ENCODE measurements around the gene ANKRD33B. TPM values are rescaled to one million over a fixed set of nuclear protein-coding genes. Genes with fewer than 3 reads are reported as not detected.

ANKRD33B gene
- total RNA-seq, 4 donors from 2014 or later, result 4.4 to 17.2 (median 5.9) TPM

GRCh38 chr5:10647640-10648039, 83.8 kb downstream of the ANKRD33B start:
- Histone ChIP-seq H3K4me1 (peaks cover 0 to 2% (median 0%) of the 10 kb centered on the region in 3 donors), H3K9me3 (no peaks in the 10 kb centered on the region), H3K4me3 (no peak overlapping the region), H3K36me3 (peaks cover 0 to 6% of the 10 kb centered on the region in 2 donors), H3K27ac (no peak overlapping the region), H3K27me3 (peaks cover 62% of the 10 kb centered on the region)
- TF ChIP-seq CTCF (IDR thresholded peaks at IDR 0.05), result no peak
- TF ChIP-seq EP300 (IDR thresholded peaks at IDR 0.05), result no peak
- TF ChIP-seq POLR2A (IDR thresholded peaks at IDR 0.05), result no peak
- TF ChIP-seq POLR2AphosphoS5 (IDR thresholded peaks at IDR 0.05), result no peak
- 97 to 98% methylated on average over 5 of the region's 5 CpGs for whole genome bisulfite sequencing, 2 donors (ENCODE audit: low coverage in 1 of 2)
- ATAC-seq, result no peak

- Histone ChIP-seq H3K27me3 (peaks cover 53% of the 10 kb centered on the region), H3K9me3 (no peaks in the 10 kb centered on the region), H3K4me1 (peaks cover 0 to 12% (median 4%) of the 10 kb centered on the region in 3 donors), H3K4me3 (no peak overlapping the region), H3K36me3 (peaks cover 0 to 6% of the 10 kb centered on the region in 2 donors), H3K27ac (no peak overlapping the region)
- ATAC-seq, result no peak
- TF ChIP-seq POLR2AphosphoS5 (IDR thresholded peaks at IDR 0.05) (no peak), POLR2A (IDR thresholded peaks at IDR 0.05) (no peak), CTCF (IDR thresholded peaks at IDR 0.05) (no peak), EP300 (IDR thresholded peaks at IDR 0.05) (no peak)
- 86% methylated on average over 5 of the region's 60 CpGs; no CpG with 5 or more reads in 1 of the 2 donors for WGBS, 2 donors (ENCODE audit: low coverage in 1 of 2)
Measured at GRCh38 chr5:10648806-10649665, 85.2 kb downstream of the ANKRD33B start.

DNA sequence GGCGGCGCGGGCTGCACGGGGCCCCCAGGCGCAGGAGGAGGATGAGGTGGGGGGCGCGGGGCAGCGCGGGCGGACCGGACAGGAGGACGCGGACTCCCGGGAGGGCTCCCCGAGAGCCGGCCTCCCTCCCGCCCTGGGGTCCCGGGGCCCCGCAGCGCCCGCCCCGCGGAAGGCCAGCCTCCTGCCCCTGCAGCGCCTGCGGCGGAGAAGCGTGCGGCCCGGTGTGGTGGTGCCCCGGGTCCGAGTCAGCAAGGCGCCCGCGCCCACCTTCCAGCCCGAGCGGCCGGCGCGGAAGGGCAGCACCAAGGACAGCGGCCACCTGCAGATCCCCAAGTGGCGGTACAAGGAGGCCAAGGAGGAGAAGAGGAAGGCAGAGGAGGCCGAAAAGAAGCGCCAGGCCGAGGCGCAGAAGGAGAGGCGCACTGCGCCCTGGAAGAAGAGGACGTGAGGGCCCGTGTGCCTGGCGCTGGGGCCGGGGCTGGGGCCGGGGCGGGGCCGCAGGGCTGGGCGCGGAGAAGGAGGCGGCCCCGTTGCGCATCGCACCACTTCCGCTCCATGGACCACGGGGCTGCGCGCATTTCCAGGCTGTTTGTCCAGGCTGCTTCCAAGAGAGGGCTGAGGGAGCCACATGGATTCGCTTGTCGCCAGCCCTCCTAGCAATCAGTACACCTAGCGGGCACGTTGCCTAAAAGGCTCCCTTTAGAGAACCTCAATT, 86.0 kb downstream of the ANKRD33B start:
- Histone ChIP-seq H3K27ac (no peak overlapping the region), H3K36me3 (peaks cover 0 to 6% of the 10 kb centered on the region in 2 donors), H3K9me3 (no peaks in the 10 kb centered on the region), H3K4me1 (peaks cover 0 to 13% (median 4%) of the 10 kb centered on the region in 3 donors), H3K27me3 (peaks cover 53% of the 10 kb centered on the region), H3K4me3 (no peak overlapping the region)
- TF ChIP-seq CTCF (IDR thresholded peaks at IDR 0.05) (no peak), EP300 (IDR thresholded peaks at IDR 0.05) (no peak), POLR2A (IDR thresholded peaks at IDR 0.05) (no peak), POLR2AphosphoS5 (IDR thresholded peaks at IDR 0.05) (no peak)
- ATAC-seq, result no peak
- WGBS, 2 donors (ENCODE audit: low coverage in 1 of 2), result 63% methylated on average over 7 of the region's 68 CpGs; no CpG with 5 or more reads in 1 of the 2 donors

GRCh38 chr5:10652151-10652550, 88.3 kb downstream of the ANKRD33B start:
- Histone ChIP-seq H3K9me3 (no peaks in the 10 kb centered on the region), H3K27ac (no peak overlapping the region), H3K27me3 (peaks cover 51% of the 10 kb centered on the region), H3K36me3 (peaks cover 0 to 6% of the 10 kb centered on the region in 2 donors), H3K4me1 (peaks cover 0 to 13% (median 4%) of the 10 kb centered on the region in 3 donors), H3K4me3 (no peak overlapping the region)
- no peak for ATAC-seq
- TF ChIP-seq EP300 (IDR thresholded peaks at IDR 0.05), result no peak
- TF ChIP-seq POLR2A (IDR thresholded peaks at IDR 0.05), result no peak
- TF ChIP-seq CTCF (IDR thresholded peaks at IDR 0.05), result no peak
- TF ChIP-seq POLR2AphosphoS5 (IDR thresholded peaks at IDR 0.05), result no peak
- 88% methylated on average over 4 of the region's 13 CpGs; no CpG with 5 or more reads in 1 of the 2 donors for WGBS, 2 donors (ENCODE audit: low coverage in 1 of 2)
